Gastroesophageal sphincter (tissue), 4 donors: ENCODE results near the gene CLASRP. TPM values are rescaled to one million over a fixed set of nuclear protein-coding genes. Genes with fewer than 3 reads are reported as not detected.
A peak's percentile ranks its signal among the peaks of the same experiment; 100 is the strongest.

Experiments
- ATAC-seq: fragments of 150-250 bp; one replicate; pipeline ENCODE4 v1.9.1; 2016; ENCODE audit warnings: mild to moderate bottlenecking, moderate library complexity
- H3K27ac ChIP-seq, 4 donors: fragments of 200-600 bp; sonication (generic) in 3 of 4; 1 replicate in 3 of 4; 2 replicates in 1 of 4; pipeline ENCODE4 v1.5.1; 2016 to 2019
- H3K27me3 ChIP-seq: fragments of 200-600 bp; sonication (generic); one replicate; pipeline ENCODE4 v1.5.1; 2019
- H3K36me3 ChIP-seq, 2 donors: fragments of 200-600 bp; sonication (generic); one replicate each; pipeline ENCODE4 v1.5.1; 2019; ENCODE audit warnings: control low read depth in 1 of 2
- H3K4me1 ChIP-seq, 3 donors: fragments of 200-600 bp; sonication (generic); 1 replicate in 2 of 3; 2 replicates in 1 of 3; pipeline ENCODE4 v1.5.1; 2016 to 2019; ENCODE audit warnings: control low read depth in 2 of 3
- H3K4me3 ChIP-seq, 2 donors: fragments of 200-600 bp; sonication (generic); one replicate each; pipeline ENCODE4 v1.5.1; 2019; ENCODE audit warnings: mild to moderate bottlenecking in 1 of 2, moderate library complexity in 1 of 2
- H3K9me3 ChIP-seq, 3 donors: fragments of 200-600 bp; sonication (generic); one replicate each; pipeline ENCODE4 v1.5.1; 2017 to 2019; ENCODE audit warnings: control low read depth in 2 of 3
- CTCF ChIP-seq, 4 experiments: fragments of 200-600 bp in 2 of 4; fragments of 450-650 bp in 2 of 4; sonication (generic) in 1 of 4; IDR thresholded peaks; one replicate each; pipeline ENCODE4 v1.5.1; 2017 to 2019; ENCODE audit warnings: antibody characterized with exemption in 4 of 4, mild to moderate bottlenecking in 2 of 4, moderate library complexity in 2 of 4
- EP300 ChIP-seq: sonication (generic); formaldehyde crosslinking; IDR thresholded peaks from one replicate; pipeline ENCODE4 v1.6.1; 2017; ENCODE audit warnings: antibody characterized with exemption, mild to moderate bottlenecking
- POLR2A ChIP-seq, 2 donors: fragments of 450-650 bp; IDR thresholded peaks; one replicate each; pipeline ENCODE4 v1.6.1; 2017; ENCODE audit warnings: antibody characterized with exemption in 2 of 2, mild to moderate bottlenecking in 2 of 2, moderate library complexity in 1 of 2
- POLR2AphosphoS5 ChIP-seq: sonication (generic); formaldehyde crosslinking; IDR thresholded peaks from one replicate; pipeline ENCODE4 v1.6.1; 2017; ENCODE audit warnings: antibody characterized with exemption
- WGBS, 2 donors: methylation state at CpG; one replicate each; pipeline ENCODE4 v1.1.5; 2018; ENCODE audit warnings: low coverage in 1 of 2; 5-methylcytosine and 5-hydroxymethylcytosine counted together
- total RNA-seq, 4 donors: library from RNA; depleted of rRNA; stranded (reverse); fragments of >200 nt; gene quantifications; one replicate each; pipeline ENCODE4 v1.1.0, GENCODE V29; 2016

Gene CLASRP
- total RNA-seq, 4 donors from 2014 or later: 33.6 to 82.5 (median 54.7) TPM

- no peaks in the 10 kb centered on the region for H3K27me3 ChIP-seq
- no peaks in the 10 kb centered on the region for H3K9me3 ChIP-seq
- TF ChIP-seq CTCF (IDR thresholded peaks at IDR 0.05): no peak
- no peak for TF ChIP-seq POLR2A (IDR thresholded peaks at IDR 0.05)
- TF ChIP-seq EP300: no peak
- TF ChIP-seq POLR2AphosphoS5: no peak
- no CpG with 5 or more reads among the region's 8 CpGs for whole genome bisulfite sequencing, 2 donors
- ATAC-seq: peak; percentile 36
- peak overlapping the region in 2 of 4 donors; percentile 4 to 46 for H3K27ac ChIP-seq
- peaks cover 0 to 68% (median 16%) of the 10 kb centered on the region in 3 donors for H3K4me1 ChIP-seq
- H3K4me3 ChIP-seq: no peak overlapping the region
- peaks cover 0 to 64% of the 10 kb centered on the region in 2 donors for H3K36me3 ChIP-seq
These were observed 10.4 kb downstream of the CLASRP start for GRCh38 chr19:45049073-45049736.

GRCh38 chr19:45050036-45050435 lies 11.2 kb downstream of the CLASRP start:
- H3K36me3 ChIP-seq: peaks cover 0 to 64% of the 10 kb centered on the region in 2 donors
- WGBS, 2 donors: 81 to 93% methylated on average over 3 to 6 of the region's 6 CpGs
- ATAC-seq: no peak

GRCh38 chr19:45051929-45052579 lies 13.2 kb downstream of the CLASRP start:
- ATAC-seq: no peak
- Histone ChIP-seq H3K27me3 (no peaks in the 10 kb centered on the region), H3K36me3 (peaks cover 0 to 64% of the 10 kb centered on the region in 2 donors), H3K4me1 (peaks cover 0 to 39% (median 7%) of the 10 kb centered on the region in 3 donors), H3K4me3 (no peak overlapping the region), H3K27ac (no peak overlapping the region), H3K9me3 (no peaks in the 10 kb centered on the region)
- WGBS, 2 donors: 53 to 70% methylated on average over 3 to 9 of the region's 9 CpGs
- TF ChIP-seq POLR2AphosphoS5 (no peak), CTCF (IDR thresholded peaks at IDR 0.05) (no peak), EP300 (no peak), POLR2A (IDR thresholded peaks at IDR 0.05) (no peak)

More at GRCh38 chr19:45050036-45050435, 11.2 kb downstream of the CLASRP start:
- TF ChIP-seq EP300 (no peak), POLR2AphosphoS5 (no peak), POLR2A (IDR thresholded peaks at IDR 0.05) (no peak), CTCF (IDR thresholded peaks at IDR 0.05) (no peak)
- H3K27ac ChIP-seq: peak overlapping the region in 2 of 4 donors; percentile 4 to 46
- no peak overlapping the region for H3K4me3 ChIP-seq
- H3K9me3 ChIP-seq: no peaks in the 10 kb centered on the region
- peaks cover 0 to 60% (median 16%) of the 10 kb centered on the region in 3 donors for H3K4me1 ChIP-seq
- no peaks in the 10 kb centered on the region for H3K27me3 ChIP-seq

GRCh38 chr19:45056831-45057230 lies 18.0 kb downstream of the CLASRP start:
- 88% methylated on average over 4 of the region's 8 CpGs; no CpG with 5 or more reads in 1 of the 2 donors for WGBS, 2 donors
- ATAC-seq: no peak
- no peaks in the 10 kb centered on the region for H3K9me3 ChIP-seq
- H3K27ac ChIP-seq: no peak overlapping the region
- no peaks in the 10 kb centered on the region for H3K27me3 ChIP-seq
- H3K4me3 ChIP-seq: no peak overlapping the region
- H3K36me3 ChIP-seq: peaks cover 0 to 100% of the 10 kb centered on the region in 2 donors
- no peak for TF ChIP-seq CTCF (IDR thresholded peaks at IDR 0.05)
- TF ChIP-seq POLR2A (IDR thresholded peaks at IDR 0.05): no peak
- no peak for TF ChIP-seq POLR2AphosphoS5
- TF ChIP-seq EP300: no peak
- peaks cover 0 to 5% (median 0%) of the 10 kb centered on the region in 3 donors for H3K4me1 ChIP-seq
